ENCODE results near the gene LMOD2.

The LMOD2 gene

GRCh38 chr7:123641901-123642300 lies 13.8 kb upstream of the LMOD2 start:
- DNase-seq, result no peak

DNA sequence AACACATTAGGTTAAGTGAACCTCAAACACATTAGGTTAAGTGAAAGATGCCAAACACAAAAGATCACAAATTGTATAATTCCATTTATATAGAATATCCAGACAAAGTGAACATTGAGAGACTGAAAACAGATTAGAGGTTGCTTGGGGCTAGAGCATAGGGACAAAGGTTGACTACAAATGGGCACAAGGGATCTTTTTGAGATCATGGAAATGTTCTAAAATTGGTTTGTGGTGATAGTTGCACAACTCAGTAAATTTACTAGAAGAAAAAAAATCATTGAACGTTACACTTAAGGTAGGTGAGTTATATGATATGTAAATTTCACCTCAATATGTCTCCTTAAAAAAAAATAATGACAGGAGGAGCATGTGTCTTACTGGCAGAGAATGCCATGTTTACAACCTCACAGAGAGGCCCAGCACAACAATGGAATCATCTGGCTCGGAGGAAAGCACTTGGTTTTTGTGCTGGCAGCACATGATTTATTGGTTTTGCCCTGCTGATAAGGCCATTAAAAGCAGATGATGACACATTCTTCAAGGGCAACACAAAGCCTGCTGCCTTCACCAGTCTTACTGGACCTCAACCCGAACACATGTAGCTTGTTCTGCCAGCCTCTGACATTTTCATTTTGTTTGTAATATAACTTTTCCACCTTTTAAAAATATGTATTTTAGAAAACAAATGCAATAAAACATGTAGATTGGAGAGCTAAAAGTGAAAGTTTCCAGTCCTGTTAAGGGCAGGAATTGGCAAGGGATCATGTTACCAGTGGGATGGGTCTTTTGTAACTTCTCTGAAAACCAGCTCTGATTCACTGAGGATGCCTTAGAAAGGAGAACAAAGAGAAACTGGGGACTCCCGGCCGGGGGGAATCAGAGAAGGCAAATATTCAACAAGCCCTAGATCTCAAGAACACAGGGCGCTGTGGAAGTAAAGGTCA lies 11.9 kb upstream of the LMOD2 start:
- no peak for DNase-seq

GRCh38 chr7:123645516-123645915 lies 10.2 kb upstream of the LMOD2 start:
- DNase-seq, result no peak

- DNase-seq, result no peak
Observed at GRCh38 chr7:123647106-123647730, 8.4 kb upstream of the LMOD2 start.

DNA sequence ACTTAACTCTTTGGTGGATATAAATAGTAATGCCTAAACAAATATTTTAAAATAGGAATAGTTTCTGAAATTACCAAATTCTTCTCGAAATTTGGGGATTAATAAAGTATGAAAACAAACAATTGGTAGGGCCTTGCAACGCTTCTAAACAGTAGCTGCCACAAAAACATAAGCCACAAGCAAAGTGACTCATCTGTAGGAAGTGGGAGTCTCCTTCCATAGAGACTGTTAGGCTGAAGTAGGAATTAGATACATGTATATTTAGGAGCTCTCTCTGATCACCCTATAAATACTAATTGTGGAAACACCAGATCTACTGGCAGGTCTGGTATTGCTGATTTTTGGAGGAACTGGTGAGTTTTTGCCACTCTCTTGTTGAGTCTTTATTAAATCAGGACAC lies 5.7 kb upstream of the LMOD2 start:
- no peak for DNase-seq

GRCh38 chr7:123650595-123650994 lies 5.1 kb upstream of the LMOD2 start:
- DNase-seq, result no peak

- DNase-seq, result no peak
Observed at GRCh38 chr7:123652406-123652805, 3.3 kb upstream of the LMOD2 start.

DNA sequence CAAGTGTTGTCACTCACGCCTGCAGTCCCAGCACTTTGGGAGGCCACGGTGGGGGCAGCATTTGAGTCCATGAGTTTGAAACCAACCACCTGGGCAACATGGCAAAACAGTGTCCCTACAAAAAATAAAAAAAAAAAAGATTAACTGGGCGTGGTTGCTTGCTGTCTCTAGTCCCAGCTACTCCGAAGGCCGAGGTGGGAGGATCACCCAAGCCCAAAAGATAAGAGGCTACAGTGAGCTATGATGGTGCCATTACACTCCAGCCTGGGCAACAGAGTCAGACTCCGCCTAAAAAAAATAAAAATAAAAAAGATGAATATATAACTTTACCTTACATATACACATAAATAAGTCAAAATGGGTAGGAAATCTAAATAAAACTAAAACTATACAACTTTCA lies 2.5 kb upstream of the LMOD2 start:
- no peak for DNase-seq

DNA sequence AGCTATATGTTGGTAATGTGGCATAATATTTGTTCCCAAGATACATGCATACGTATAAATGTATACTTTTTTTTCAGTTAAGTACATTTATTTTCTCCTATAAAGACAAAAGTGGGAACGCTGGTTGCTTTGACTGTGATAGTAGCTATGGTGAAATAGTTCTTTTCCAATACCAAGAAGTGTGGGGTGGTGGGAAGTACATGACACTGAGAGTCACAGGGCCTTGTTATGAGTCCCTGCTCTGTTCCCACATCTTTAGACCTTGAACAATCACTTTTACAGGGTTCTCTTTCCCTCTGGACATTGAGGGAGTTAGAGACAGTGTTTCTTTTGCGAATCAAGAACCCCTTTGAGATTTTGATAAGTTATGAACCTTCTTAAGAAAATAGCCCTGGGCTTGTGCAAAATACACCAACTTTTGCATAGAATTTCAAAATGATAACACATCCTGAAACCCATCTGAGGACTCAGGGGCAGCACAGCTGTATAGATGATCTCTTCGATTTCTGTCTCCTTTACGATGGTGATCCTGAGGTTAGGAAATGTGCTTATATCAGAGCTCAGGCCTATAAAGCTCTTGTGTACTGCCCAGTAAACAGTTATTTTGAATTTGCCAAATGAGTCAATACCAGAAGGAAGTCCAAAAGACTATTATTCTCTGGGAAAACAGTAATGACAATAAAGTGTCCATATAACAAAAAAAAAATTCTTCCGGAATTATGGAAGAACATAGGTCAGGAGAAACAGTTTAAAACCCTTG lies 1.1 kb downstream of the LMOD2 start:
- no peak for DNase-seq

DNA sequence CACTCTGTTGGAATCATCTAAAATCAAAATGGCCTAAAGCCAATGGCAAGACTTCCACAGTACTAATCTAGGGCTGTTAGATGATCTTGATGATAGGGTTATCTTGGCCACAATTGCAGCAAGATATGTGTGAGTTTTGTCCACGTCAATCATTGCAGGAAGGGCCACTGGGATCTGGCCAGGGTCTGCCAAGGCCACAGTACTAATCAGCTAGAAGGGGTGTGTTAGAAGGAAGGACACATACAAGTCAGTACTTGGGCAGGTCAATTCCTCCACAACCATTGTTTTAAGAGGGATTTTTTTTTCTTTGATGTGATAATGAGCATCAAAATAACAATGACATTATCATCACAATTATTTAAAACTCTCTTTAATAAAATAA lies 1.6 kb downstream of the LMOD2 start:
- DNase-seq, result no peak

DNA sequence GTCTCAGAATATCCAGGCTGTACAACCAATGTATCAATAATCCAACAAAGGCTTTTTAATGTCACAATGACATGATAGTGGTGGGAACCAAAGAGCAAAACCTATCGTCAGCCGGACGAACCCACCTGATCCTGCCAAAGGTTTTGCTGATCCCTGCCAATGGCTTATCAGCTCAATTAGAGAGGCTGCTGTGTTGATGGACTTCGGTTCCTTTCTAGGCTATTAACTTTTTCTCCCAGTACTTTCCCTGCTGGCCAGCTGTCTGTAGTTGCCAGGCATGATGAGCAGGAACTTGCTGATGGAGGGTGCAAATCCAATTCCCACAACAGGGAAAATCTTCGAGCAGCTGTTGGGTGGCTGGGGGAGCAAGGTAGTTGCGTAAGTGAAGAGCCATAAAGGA lies 2.4 kb downstream of the LMOD2 start:
- no peak for DNase-seq

GRCh38 chr7:123660514-123661354 lies 5.1 kb downstream of the LMOD2 start:
- DNase-seq, result no peak

DNA sequence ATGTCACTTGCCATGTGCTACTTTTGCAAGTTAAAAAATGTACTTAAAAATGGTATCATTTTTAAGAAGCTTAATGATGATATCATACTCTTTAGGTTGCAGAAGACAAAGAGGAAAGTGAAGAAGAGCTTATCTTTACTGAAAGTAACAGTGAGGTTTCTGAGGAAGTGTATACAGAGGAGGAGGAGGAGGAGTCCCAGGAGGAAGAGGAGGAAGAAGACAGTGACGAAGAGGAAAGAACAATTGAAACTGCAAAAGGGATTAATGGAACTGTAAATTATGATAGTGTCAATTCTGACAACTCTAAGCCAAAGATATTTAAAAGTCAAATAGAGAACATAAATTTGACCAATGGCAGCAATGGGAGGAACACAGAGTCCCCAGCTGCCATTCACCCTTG lies 6.1 kb downstream of the LMOD2 start:
- DNase-seq, result no peak

DNA sequence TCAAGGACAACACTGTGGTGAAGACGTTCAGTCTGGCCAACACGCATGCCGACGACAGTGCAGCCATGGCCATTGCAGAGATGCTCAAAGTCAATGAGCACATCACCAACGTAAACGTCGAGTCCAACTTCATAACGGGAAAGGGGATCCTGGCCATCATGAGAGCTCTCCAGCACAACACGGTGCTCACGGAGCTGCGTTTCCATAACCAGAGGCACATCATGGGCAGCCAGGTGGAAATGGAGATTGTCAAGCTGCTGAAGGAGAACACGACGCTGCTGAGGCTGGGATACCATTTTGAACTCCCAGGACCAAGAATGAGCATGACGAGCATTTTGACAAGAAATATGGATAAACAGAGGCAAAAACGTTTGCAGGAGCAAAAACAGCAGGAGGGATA lies 6.6 kb downstream of the LMOD2 start:
- DNase-seq, result no peak

- no peak for DNase-seq
Observed at GRCh38 chr7:123662755-123663154, 7.1 kb downstream of the LMOD2 start.

- no peak for DNase-seq
Observed at GRCh38 chr7:123663200-123663599, 7.5 kb downstream of the LMOD2 start.

DNA sequence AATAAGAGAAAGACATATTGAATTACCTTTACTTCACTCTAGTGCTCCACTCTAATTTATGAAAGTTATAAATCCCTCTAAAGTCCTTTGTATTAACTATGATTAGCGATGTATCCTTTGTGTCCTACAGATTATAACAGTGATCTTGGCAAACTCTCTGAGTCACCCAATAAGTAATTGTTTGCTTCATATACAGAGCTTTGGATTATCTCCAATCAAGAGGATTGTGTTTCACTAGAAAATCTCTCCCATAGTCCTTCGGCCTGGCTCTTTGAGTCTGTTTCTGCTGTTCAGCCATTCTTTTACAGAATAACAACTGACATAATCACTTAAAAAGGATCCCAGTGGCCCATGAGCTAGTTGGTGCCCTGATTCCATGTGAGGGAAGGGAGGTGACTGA lies 9.5 kb downstream of the LMOD2 start:
- no peak for DNase-seq

GRCh38 chr7:123665896-123666295 lies 10.2 kb downstream of the LMOD2 start:
- DNase-seq, result no peak

- DNase-seq, result no peak
Observed at GRCh38 chr7:123666492-123666891, 10.8 kb downstream of the LMOD2 start.

DNA sequence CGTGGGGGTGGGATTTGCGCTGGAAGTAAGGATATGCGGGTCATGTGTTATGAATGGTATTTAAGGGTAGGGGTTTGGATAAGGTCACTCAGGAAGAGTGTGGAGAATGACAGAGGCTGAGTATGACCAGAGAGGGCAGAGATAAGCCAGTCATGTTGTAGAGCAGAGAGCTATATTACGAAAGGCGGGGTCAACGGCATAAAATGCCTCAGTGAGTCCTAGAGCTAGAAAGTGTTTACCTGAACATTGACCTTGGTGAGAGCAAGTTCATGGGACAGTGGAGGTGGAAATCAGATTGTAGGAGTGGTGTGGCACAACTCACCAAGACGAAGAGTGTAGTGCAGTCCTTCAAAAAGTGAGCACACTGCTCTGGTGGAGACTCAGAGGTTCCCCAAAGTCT lies 13.8 kb downstream of the LMOD2 start:
- no peak for DNase-seq

DNA sequence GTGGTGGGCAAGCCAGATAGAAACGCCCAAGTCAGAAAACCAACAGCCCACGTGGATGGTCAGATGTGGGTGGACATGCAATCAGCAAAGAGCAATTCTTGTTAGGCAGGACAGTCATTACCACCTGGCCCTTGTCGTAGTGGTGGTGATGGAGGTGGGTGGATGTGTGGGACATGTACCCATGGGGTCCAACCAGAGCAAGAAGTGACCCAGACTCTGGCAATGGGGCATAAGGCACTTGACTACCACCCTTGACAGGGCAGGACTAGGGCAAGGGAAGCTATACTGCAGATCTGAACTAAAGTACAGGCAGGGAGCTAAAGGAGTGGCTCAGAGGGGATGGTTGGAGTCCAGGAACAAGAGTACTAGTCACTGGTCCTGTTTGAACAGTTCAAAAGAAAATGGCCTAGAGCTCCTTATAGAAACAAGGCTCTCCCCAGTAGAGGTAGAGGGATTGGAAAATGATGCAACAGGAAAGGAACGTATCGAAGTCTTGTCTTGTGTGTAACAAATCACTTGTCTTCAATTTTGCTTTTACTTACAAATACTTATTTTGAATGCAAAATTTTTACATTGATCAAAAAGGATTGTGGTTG lies 17.6 kb downstream of the LMOD2 start:
- no peak for DNase-seq

DNA sequence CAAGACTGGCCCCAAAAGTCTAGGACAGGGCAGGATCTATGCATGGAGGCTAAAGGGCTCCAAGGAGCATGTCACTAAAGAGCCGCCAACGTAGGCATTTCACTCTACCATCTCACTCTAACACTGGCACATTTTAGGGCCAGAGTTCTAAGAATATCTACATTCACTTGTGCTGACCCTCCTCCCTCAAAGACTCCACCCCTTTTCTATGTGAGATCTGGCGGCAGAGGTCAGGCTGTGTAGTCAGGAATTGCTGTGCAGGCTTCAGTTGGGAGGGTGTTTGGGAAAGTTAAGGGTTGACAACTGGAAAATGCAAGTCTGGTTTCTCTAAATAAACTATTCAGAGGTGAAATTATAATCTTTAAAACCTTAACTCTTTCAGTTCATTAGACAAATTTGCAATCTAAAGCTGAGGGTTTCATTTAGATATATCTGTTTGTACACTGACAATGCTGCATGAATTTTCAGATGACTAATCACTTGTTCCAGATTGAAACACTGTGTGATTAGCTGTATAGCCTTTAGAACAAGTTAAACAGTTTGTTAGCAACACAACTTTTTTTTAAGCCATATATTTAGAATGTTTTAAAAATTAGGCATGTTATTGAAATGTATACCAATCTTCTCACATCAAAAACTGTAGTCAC lies 18.2 kb downstream of the LMOD2 start:
- DNase-seq, result no peak
